ENCODE measurements around the gene NKTR.

- TF ChIP-seq CTCF (IDR thresholded peaks at IDR 0.05), result no peak
- no peak for TF ChIP-seq REST (IDR thresholded peaks at IDR 0.05; ENCODE audit: insufficient read depth in 1 of 2, low read depth in 2 of 2, low read length in 1 of 2)
- TF ChIP-seq POLR2AphosphoS5 (IDR thresholded peaks at IDR 0.05; ENCODE audit: low read depth, low read length), result no peak
- TF ChIP-seq SIN3A (IDR thresholded peaks at IDR 0.05; ENCODE audit: borderline replicate concordance, insufficient read depth, low read depth, low read length), result no peak
- no peak for TF ChIP-seq TCF7L2 (IDR thresholded peaks at IDR 0.05; ENCODE audit: low read depth, low read length)
Measured at GRCh38 chr3:42635111-42635510, 34.6 kb downstream of the NKTR start.

Data from Panc1 (cell line).